ENCODE data around the gene FLII. TPM values are rescaled to one million over a fixed set of nuclear protein-coding genes. Genes with fewer than 3 reads are reported as not detected.
A peak's percentile ranks its signal among the peaks of the same experiment; 100 is the strongest.
"Not testable (repeated sequence)": the region's sequence is repeated elsewhere in the genome, so short reads cannot be mapped to it uniquely, and the experiment has no call there.

FLII gene
- total RNA-seq (ENCODE audit: unreplicated experiment), result 203 TPM
- long read RNA-seq, full-length matches to known transcripts, result 3 of 11 reads
- long read RNA-seq, partial matches to known transcripts, result 1 of 11 reads
- long read RNA-seq, other reads (novel, unspliced or antisense), result 7 of 11 reads

GRCh38 chr17:18258356-18259038, at the start of gene FLII:
TSS of gene FLII (minus strand) at chr17:18258738. CDS start at chr17:18258690, 48 bp downstream.
- TF ChIP-seq, protein P1, sequence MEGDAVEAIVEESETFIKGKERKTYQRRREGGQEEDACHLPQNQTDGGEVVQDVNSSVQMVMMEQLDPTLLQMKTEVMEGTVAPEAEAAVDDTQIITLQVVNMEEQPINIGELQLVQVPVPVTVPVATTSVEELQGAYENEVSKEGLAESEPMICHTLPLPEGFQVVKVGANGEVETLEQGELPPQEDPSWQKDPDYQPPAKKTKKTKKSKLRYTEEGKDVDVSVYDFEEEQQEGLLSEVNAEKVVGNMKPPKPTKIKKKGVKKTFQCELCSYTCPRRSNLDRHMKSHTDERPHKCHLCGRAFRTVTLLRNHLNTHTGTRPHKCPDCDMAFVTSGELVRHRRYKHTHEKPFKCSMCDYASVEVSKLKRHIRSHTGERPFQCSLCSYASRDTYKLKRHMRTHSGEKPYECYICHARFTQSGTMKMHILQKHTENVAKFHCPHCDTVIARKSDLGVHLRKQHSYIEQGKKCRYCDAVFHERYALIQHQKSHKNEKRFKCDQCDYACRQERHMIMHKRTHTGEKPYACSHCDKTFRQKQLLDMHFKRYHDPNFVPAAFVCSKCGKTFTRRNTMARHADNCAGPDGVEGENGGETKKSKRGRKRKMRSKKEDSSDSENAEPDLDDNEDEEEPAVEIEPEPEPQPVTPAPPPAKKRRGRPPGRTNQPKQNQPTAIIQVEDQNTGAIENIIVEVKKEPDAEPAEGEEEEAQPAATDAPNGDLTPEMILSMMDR (IDR thresholded peaks at IDR 0.05; ENCODE audit: partially characterized antibody, unreplicated experiment), result no peak
- peak within 1 kb of the TSS; percentile 95 for H3K27ac Mint-ChIP-seq (ENCODE audit: unreplicated experiment)
- H3K36me3 Mint-ChIP-seq (ENCODE audit: unreplicated experiment), result no peaks in the 10 kb centered on the region
- no peaks in the 10 kb centered on the region for H3K4me1 Mint-ChIP-seq (ENCODE audit: low read depth, unreplicated experiment)
- H3K27me3 Mint-ChIP-seq (ENCODE audit: unreplicated experiment), result no peaks in the 10 kb centered on the region
- peak within 1 kb of the TSS; percentile 98 for H3K4me3 Mint-ChIP-seq (ENCODE audit: unreplicated experiment)
- DNase-seq, result peak; percentile 59
- H3K9me3 Mint-ChIP-seq (ENCODE audit: unreplicated experiment), result no peaks in the 10 kb centered on the region

- not testable (repeated sequence) for H3K4me1 Mint-ChIP-seq (ENCODE audit: low read depth, unreplicated experiment); H3K4me3 Mint-ChIP-seq (ENCODE audit: unreplicated experiment); DNase-seq; H3K27me3 Mint-ChIP-seq (ENCODE audit: unreplicated experiment); H3K9me3 Mint-ChIP-seq (ENCODE audit: unreplicated experiment); H3K27ac Mint-ChIP-seq (ENCODE audit: unreplicated experiment); H3K36me3 Mint-ChIP-seq (ENCODE audit: unreplicated experiment)
Measured at GRCh38 chr17:18303206-18303605, 44.7 kb upstream of the FLII start.

- H3K36me3 Mint-ChIP-seq (ENCODE audit: unreplicated experiment), result peaks cover 4% of the 10 kb centered on the region
- H3K4me3 Mint-ChIP-seq (ENCODE audit: unreplicated experiment), result no peak overlapping the region
- peaks cover 3% of the 10 kb centered on the region for H3K27me3 Mint-ChIP-seq (ENCODE audit: unreplicated experiment)
- TF ChIP-seq, protein P1 (IDR thresholded peaks at IDR 0.05; ENCODE audit: partially characterized antibody, unreplicated experiment), result no peak
- DNase-seq, result no peak
- no peak overlapping the region for H3K27ac Mint-ChIP-seq (ENCODE audit: unreplicated experiment)
- H3K4me1 Mint-ChIP-seq (ENCODE audit: low read depth, unreplicated experiment), result no peaks in the 10 kb centered on the region
- H3K9me3 Mint-ChIP-seq (ENCODE audit: unreplicated experiment), result peaks cover 4% of the 10 kb centered on the region
Measured at GRCh38 chr17:18300725-18301480, 42.4 kb upstream of the FLII start.

- not testable (repeated sequence) for H3K4me1 Mint-ChIP-seq (ENCODE audit: low read depth, unreplicated experiment); H3K36me3 Mint-ChIP-seq (ENCODE audit: unreplicated experiment)
Measured at GRCh38 chr17:18298061-18298460, 39.5 kb upstream of the FLII start.

DNA sequence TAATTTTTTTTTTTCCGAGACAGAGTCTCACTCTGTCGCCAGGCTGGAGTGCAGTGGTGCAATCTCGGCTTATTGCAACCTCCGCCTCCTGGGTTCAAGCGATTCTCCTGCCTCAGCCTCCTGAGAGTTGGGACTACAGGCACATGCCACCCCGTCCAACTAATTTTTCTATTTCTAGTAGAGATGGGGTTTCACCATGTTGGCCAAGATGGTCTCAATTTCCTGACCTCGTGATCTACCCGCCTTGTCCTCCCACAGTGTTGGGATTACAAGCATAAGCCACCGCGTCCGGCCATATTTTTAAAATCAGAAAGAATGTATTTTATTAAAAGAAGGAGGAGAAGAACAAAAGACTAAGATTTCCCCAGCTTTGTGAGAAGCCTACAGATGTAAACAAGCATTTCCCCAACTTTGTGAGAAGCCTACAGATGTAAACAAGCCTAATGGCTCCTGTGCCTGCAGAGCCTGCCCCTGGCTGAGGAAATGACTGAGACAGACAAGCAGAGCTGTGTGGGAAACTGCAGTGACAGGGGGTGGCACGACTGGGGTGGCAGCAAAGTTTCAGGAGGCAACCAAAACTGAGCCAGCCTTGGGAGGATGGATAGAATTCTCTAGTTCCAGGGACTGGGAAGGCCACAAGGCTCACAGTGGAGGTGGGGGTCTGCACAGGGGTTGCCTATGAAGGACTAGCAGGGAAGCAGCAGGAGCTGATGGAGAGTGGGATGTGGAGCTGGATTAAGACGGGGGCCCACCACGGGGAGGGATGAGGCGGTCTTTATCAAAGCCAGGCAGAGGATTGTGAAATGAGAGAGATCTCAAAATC, 33.4 kb upstream of the FLII start:
- Mint-ChIP-seq H3K27me3 (ENCODE audit: unreplicated experiment) (peaks cover 5% of the 10 kb centered on the region), H3K36me3 (ENCODE audit: unreplicated experiment) (no peaks in the 10 kb centered on the region), H3K9me3 (ENCODE audit: unreplicated experiment) (peaks cover 6% of the 10 kb centered on the region), H3K27ac (ENCODE audit: unreplicated experiment) (peak overlapping the region; percentile 22), H3K4me3 (ENCODE audit: unreplicated experiment) (no peak overlapping the region), H3K4me1 (ENCODE audit: low read depth, unreplicated experiment) (no peaks in the 10 kb centered on the region)
- DNase-seq, result no peak
- TF ChIP-seq, protein P1 (IDR thresholded peaks at IDR 0.05; ENCODE audit: partially characterized antibody, unreplicated experiment), result no peak

More at GRCh38 chr17:18298061-18298460, 39.5 kb upstream of the FLII start:
- DNase-seq; H3K9me3 Mint-ChIP-seq (ENCODE audit: unreplicated experiment); H3K4me3 Mint-ChIP-seq (ENCODE audit: unreplicated experiment); H3K27me3 Mint-ChIP-seq (ENCODE audit: unreplicated experiment); H3K27ac Mint-ChIP-seq (ENCODE audit: unreplicated experiment): not testable (repeated sequence)
